Inferior parietal cortex (tissue), 1 donor: Measurements from ENCODE around the gene MMUT.
"Not testable (repeated sequence)": the region's sequence is repeated elsewhere in the genome, so short reads cannot be mapped to it uniquely, and the experiment has no call there.

Experiments used
- DNase-seq: peaks from one replicate; pipeline ENCODE4 v3.0.0-alpha.2; 2016; ENCODE audit errors: extremely low spot score

Gene MMUT

DNA sequence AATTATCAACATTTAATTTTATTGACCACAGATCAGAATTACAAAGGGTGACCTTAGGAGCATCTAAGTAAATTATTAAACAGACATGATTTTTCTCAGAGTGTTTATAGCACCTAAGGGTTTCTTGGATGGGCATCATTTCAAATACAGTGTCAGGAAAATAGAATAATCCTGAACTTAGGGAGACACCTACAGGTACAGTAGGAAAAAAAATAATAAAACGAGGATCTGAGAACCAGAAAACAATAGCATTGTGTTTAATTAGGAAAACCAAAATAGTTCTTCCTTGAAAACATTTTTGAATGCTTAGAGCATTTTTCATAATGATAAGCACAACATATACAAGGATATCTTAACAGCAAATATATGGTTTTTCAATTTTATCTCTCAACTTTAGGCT lies 39.2 kb downstream of the MMUT start:
- no peak for DNase-seq

DNA sequence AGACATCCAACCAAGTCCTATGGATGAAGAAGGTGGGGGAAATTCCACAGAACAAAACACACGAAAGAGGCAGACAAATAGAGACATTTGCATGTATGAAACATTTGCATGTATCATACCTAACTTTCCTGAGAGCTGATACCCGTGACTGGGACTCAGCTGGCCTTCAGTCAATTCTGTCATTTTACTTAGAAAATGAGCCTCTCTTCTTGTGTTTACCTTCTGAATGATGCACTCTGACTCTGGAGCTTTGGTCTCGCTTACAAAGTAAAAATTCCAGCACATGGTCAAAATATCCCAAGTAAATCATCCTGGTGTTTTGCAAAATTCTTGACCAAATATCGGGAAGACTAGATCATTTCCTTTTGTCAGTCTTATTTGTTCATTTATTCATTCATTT lies 46.9 kb downstream of the MMUT start:
- DNase-seq, result no peak

DNA sequence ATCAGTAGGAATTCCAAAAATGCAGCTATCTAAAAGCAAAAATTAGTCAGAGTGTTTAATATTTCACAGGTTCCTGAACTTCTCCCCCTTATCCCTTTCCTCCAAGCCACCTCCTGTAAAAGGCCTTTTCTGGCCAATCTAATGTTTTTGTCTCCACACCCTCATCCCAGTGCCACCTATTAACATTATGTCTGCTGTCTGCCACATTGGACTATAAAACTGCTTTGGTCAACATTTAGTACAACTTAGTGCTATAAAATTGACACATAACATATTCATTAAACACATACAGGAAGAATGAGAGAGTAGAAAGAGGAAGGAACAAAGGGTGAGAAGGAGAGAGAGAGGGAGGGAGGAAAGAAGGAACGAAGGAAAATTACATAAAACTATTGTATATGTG lies 47.7 kb downstream of the MMUT start:
- DNase-seq, result no peak

DNA sequence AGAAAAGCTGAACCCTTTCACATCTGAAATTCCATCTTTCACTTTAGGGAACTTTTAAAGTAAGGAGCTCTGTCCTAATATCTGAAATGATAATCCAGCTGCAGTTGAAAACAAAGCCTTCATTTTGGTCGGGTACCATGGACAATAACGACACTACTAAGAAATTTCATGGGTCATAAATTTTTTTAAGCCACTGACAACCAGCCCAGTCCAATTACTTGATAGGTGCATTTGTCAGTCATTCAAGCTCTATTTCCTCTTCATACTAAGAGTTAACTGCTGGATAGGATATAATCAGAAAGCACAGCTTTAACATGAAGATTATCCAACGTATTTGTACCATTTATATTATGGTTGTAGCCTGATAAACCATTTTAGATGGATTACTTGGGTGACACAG lies 52.5 kb downstream of the MMUT start:
- no peak for DNase-seq

DNA sequence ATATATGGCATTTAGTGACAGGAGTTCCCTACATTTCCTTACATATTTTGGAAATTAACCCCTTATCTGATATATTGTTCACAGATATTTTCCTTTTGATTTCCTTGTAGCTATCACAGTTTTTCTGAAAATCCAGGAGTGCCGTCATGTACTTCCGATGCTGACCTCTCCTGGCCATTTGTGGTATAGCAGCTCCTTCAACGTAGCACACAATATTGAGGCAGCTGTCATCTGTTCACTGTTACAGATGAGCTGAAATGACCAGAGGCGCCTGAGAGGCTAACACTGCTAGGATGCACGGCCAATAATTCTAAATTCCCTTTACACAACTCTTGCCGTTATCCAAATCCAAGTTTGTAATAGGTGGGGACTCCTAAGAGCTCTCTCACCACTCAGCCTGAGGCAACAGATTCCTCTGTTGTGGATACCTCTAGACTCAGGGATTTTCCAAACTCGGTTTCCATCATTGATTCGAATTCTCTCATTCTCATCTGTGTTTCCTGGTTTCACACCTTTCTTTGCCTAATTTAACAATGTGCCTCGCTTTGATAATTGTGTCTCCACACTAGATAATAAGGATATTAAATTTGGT lies 53.0 kb downstream of the MMUT start:
- peak; percentile 90 for DNase-seq

DNA sequence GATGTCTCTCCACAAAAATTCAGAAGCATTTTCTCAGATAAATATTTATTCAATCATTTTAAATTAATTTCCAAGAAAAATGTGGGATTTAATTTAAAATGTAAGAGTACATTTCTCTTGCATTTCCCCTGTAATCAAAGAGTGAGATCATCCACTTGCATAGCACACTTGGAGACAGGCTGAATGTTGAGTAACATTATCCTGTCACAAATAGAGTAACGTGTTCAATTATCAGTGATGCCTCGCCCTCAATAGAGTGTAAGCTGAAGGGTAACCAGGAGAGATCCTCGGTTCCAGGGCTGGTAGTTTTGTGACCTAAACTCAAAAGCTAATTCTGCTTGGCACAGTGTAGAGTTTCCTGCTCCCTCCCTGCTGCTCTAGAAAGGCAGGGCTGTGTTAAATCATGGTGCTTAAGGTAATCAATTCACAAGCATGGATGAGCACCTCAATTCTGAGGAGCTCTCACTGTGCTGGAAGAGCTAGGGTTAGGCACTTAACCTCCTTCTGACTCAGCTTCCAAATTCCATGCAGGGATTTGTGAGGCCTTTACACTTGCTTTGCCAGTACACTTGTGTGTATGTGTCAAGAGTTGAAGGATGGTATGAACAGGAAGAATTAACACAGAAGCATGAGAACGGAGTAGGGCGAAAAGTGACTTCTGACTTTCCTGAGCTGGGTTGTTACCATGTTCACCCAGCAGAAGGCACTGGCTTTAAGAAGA lies 56.6 kb downstream of the MMUT start:
- DNase-seq, result no peak

DNA sequence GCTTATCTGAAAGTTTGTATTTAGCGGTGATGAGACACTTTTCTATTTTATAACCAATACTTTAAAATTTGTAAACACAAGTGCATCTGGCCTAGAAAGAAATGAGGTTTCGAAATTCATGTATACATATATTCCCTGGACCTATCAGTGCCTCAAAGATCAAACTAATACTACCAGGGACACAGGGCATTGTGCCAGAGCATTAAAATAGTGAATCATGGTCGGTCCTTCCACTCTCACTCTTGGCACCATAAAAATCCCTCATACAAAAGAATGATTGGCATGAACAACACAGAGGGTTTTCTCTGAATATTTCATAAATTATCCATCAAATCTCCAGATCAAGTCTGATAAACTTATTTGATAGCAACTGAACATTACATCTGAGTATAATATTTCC lies 62.0 kb downstream of the MMUT start:
- no peak for DNase-seq

DNA sequence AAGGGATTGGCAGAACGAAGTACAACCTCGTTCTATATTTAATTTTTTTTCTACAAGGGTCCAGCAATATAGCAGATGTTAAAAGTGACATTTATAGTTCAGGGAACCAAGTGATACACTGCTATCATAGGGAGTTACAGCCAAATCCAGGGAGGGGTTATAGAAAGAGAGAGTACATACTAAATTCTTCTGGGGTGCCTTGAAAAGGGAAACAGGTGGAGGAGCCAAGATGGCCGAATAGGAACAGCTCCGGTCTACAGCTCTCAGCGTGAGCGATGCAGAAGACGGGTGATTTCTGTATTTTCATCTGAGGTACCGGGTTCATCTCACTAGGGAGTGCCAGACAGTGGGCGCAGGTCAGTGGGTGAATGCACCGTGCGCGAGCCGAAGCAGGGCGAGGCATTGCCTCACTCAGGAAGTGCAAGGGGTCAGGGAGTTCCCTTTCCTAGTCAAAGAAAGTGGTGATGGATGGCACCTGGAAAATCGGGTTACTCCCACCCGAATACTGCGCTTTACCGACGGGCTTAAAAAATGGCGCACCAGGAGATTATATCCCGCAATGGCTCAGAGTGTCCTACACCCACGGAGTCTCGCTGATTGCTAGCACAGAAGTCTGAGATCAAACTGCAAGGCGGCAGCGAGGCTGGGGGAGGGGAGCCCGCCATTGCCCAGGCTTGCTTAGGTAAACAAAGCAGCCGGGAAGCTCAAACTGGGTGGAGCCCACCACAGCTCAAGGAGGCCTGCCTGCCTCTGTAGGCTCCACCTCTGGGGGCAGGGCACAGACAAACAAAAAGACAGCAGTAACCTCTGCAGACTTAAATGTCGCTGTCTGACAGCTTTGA lies 76.2 kb downstream of the MMUT start:
- DNase-seq, result not testable (repeated sequence)

DNA sequence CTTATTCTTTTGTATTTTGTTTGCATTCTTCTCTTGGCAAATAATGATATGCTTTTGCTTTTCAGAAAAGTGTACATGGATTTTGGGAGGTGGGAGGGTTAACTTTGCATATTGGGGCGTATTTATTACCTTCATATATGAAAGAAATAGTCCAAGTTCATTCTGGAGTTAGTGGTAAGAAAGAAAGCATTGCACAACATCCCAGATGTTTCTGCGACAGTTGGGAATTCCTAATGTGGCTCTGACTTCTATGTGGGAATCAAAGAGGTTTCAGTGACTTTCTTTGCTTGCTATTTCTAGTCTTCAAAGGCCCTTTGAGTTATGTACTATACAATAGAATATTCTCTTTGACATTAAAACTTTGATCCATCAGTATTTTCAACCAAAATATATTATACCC lies 78.1 kb downstream of the MMUT start:
- DNase-seq, result no peak
